GM12878 (cell line): ENCODE data around the gene RASSF4. TPM values are rescaled to one million over a fixed set of nuclear protein-coding genes. Genes with fewer than 3 reads are reported as not detected.
A peak's percentile ranks its signal among the peaks of the same experiment; 100 is the strongest.

ENCODE experiments used
- ATAC-seq: fragments of 200-7000 bp; cut with Tn5 transposase; 3 replicates; pipeline ENCODE4 v1.9.1; 2020; ENCODE audit warnings: mild to moderate bottlenecking, moderate library complexity
- BruUV-seq: library from RNA; stranded (reverse); fragments of 400-500 nt; replicated peaks from 2 replicates; lab custom pipeline; 2021; lab: Mats Ljungman, UMichigan
- CTCF ChIA-PET: fragments of 300-600 bp; sonication (Branson Sonifier 250); formaldehyde crosslinking; extraction: SDS; loops from one replicate; lab custom pipeline; 2021; ENCODE audit warnings: inconsistent platforms; lab: Yijun Ruan, JAX
- POLR2A ChIA-PET: fragments of 350-600 bp; formaldehyde crosslinking; extraction: SDS; loops from one replicate; lab custom pipeline; 2021; ENCODE audit warnings: inconsistent platforms; lab: Charles Lee
- RAD21 ChIA-PET: fragments of 300-600 bp; sonication (Branson Sonifier 250); formaldehyde crosslinking; loops from one replicate; lab custom pipeline; 2023; ENCODE audit warnings: antibody characterized with exemption; ENCODE audit not compliant: unreplicated experiment; lab: Charles Lee
- SMC1A ChIA-PET: fragments of 300-600 bp; sonication (Branson Sonifier 250); formaldehyde crosslinking; loops from one replicate; lab custom pipeline; 2023; ENCODE audit not compliant: unreplicated experiment, uncharacterized antibody; lab: Charles Lee
- DNase-seq: peaks from one replicate; pipeline ENCODE4 v3.0.0-alpha.2; 2011; ENCODE audit warnings: low read depth, low spot score
- FAIRE-seq: peaks from 3 replicates; lab custom pipeline; 2011; peaks lifted over from hg19 to GRCh38; lab: Jason Lieb, UNC
- H2AFZ ChIP-seq: 2 replicates; pipeline ENCODE4 v1.6.0; 2011; ENCODE audit warnings: low read depth, low read length, control low read depth; ENCODE audit not compliant: control insufficient read depth
- H3K27ac ChIP-seq: 2 replicates; pipeline ENCODE4 v1.5.1; 2011; ENCODE audit warnings: control low read depth; ENCODE audit not compliant: control insufficient read depth, insufficient read depth
- H3K27me3 ChIP-seq, 2 experiments: replicated peaks in 1 of 2; 2 replicates each; pipeline versions ENCODE4 v1.6.0 to v1.6.1; 2011; ENCODE audit warnings: low read length in 1 of 2; ENCODE audit not compliant: control insufficient read depth in 2 of 2, insufficient read depth in 2 of 2
- H3K36me3 ChIP-seq, 2 experiments: 2 replicates each; pipeline ENCODE4 v1.5.1; 2011; ENCODE audit warnings: low read length in 1 of 2; ENCODE audit not compliant: control insufficient read depth in 2 of 2, insufficient read depth in 2 of 2
- H3K4me1 ChIP-seq: 2 replicates; pipeline ENCODE4 v1.6.1; 2011; ENCODE audit warnings: mild to moderate bottlenecking, low read length, moderate library complexity, mixed read lengths; ENCODE audit not compliant: control insufficient read depth, insufficient read depth
- H3K4me2 ChIP-seq: 2 replicates; pipeline ENCODE4 v1.6.0; 2011; ENCODE audit warnings: control low read depth; ENCODE audit not compliant: control insufficient read depth, insufficient read depth
- H3K4me3 ChIP-seq: fragments of 200-600 bp; sonication (generic); 2 replicates; pipeline ENCODE4 v1.5.1; 2016
- H3K79me2 ChIP-seq: 2 replicates; pipeline ENCODE4 v1.6.0; 2011; ENCODE audit warnings: low read length; ENCODE audit not compliant: control insufficient read depth, insufficient read depth
- H3K9ac ChIP-seq: 2 replicates; pipeline ENCODE4 v1.8.0; 2011; ENCODE audit warnings: low read length, control low read depth, mixed read lengths; ENCODE audit not compliant: control insufficient read depth, insufficient read depth
- H3K9me3 ChIP-seq: replicated peaks from 3 replicates; pipeline ENCODE4 v1.5.1; 2011; ENCODE audit warnings: mild to moderate bottlenecking, low read length; ENCODE audit not compliant: control insufficient read depth, insufficient read depth
- H4K20me1 ChIP-seq: 2 replicates; pipeline ENCODE4 v1.6.0; 2011; ENCODE audit not compliant: control insufficient read depth, insufficient read depth
- BCL11A ChIP-seq: IDR thresholded peaks from 2 replicates; pipeline ENCODE4 v1.6.1; 2011; ENCODE audit warnings: low read depth, low read length
- CREM ChIP-seq: IDR thresholded peaks from 2 replicates; pipeline ENCODE4 v1.6.1; 2014; ENCODE audit warnings: antibody characterized with exemption, low read depth
- DPF2 ChIP-seq: fragments of 450-650 bp; IDR thresholded peaks from 2 replicates; pipeline ENCODE4 v1.6.1; 2017; ENCODE audit warnings: mild to moderate bottlenecking
- FOXM1 ChIP-seq: IDR thresholded peaks from 2 replicates; pipeline ENCODE4 v1.6.1; 2012; ENCODE audit warnings: low read depth, mild to moderate bottlenecking, inconsistent platforms, low read length, moderate library complexity
- IKZF1 ChIP-seq: fragments of 450-650 bp; conservative IDR thresholded peaks from 2 replicates; pipeline ENCODE4 v1.6.1; 2017; ENCODE audit warnings: antibody characterized with exemption, mild to moderate bottlenecking
- IKZF2 ChIP-seq, 2 experiments: fragments of 450-650 bp; IDR thresholded peaks; 2 replicates each; pipeline ENCODE4 v1.6.1; 2017; ENCODE audit warnings: mild to moderate bottlenecking in 2 of 2, moderate library complexity in 2 of 2
- IRF4 ChIP-seq: IDR thresholded peaks from 2 replicates; pipeline ENCODE4 v1.6.1; 2011; ENCODE audit warnings: low read depth, low read length
- LARP7 ChIP-seq: fragments of 450-650 bp; IDR thresholded peaks from 2 replicates; pipeline ENCODE4 v1.6.1; 2017; ENCODE audit warnings: mild to moderate bottlenecking
- MEF2B ChIP-seq: fragments of 450-650 bp; IDR thresholded peaks from 2 replicates; pipeline ENCODE4 v1.6.1; 2018; ENCODE audit warnings: mild to moderate bottlenecking, moderate library complexity; ENCODE audit not compliant: partially characterized antibody, poor library complexity, severe bottlenecking
- MTA3 ChIP-seq: IDR thresholded peaks from 2 replicates; pipeline ENCODE4 v1.6.1; 2012; ENCODE audit warnings: low read length, inconsistent platforms, borderline replicate concordance
- NFYA ChIP-seq: IDR thresholded peaks from 2 replicates; pipeline ENCODE4 v1.6.1; 2011; ENCODE audit warnings: low read depth, mild to moderate bottlenecking, low read length, improper control_type of control experiment, borderline replicate concordance
- NR2C1 ChIP-seq: fragments of 450-650 bp; IDR thresholded peaks from 2 replicates; pipeline ENCODE4 v1.6.1; 2017; ENCODE audit warnings: antibody characterized with exemption, mild to moderate bottlenecking, moderate library complexity
- PAX5 ChIP-seq: IDR thresholded peaks from 2 replicates; pipeline ENCODE4 v1.6.1; 2011; ENCODE audit warnings: low read depth, low read length, borderline replicate concordance
- RAD21 ChIP-seq: IDR thresholded peaks from 2 replicates; pipeline ENCODE4 v1.6.1; 2011; ENCODE audit warnings: mild to moderate bottlenecking, low read depth, low read length, moderate library complexity; ENCODE audit not compliant: insufficient read depth
- RB1 ChIP-seq: fragments of 450-650 bp; formaldehyde crosslinking; IDR thresholded peaks from 2 replicates; pipeline ENCODE4 v1.6.1; 2017; ENCODE audit warnings: mild to moderate bottlenecking, borderline replicate concordance
- RUNX3 ChIP-seq: IDR thresholded peaks from 2 replicates; pipeline ENCODE4 v1.6.1; 2012; ENCODE audit warnings: low read length, inconsistent platforms
- STAT1 ChIP-seq: fragments of 450-650 bp; conservative IDR thresholded peaks from 2 replicates; pipeline ENCODE4 v1.6.1; 2014; ENCODE audit warnings: antibody characterized with exemption, mild to moderate bottlenecking
- ZSCAN29 ChIP-seq: fragments of 450-650 bp; IDR thresholded peaks from 2 replicates; pipeline ENCODE4 v1.6.1; 2017; ENCODE audit warnings: mild to moderate bottlenecking, moderate library complexity
- WGBS: methylation state at CpG from one replicate; pipeline ENCODE4 v1.1.6; 2016; ENCODE audit warnings: low lambda C conversion rate; ENCODE audit not compliant: insufficient replicate concordance, insufficient coverage; ENCODE audit errors: missing lambda C conversion rate; 5-methylcytosine and 5-hydroxymethylcytosine counted together
- in situ Hi-C: fragments of 300-500 bp; cut with MboI; formaldehyde crosslinking; loops from 9 replicates; pipeline ENCODE4 v1.14.3; 2018; ENCODE audit warnings: mixed read lengths
- intact Hi-C: fragments of 100-400 bp; cut with micrococcal nuclease; formaldehyde crosslinking; loops from one replicate; pipeline ENCODE4 v1.14.2; 2022; ENCODE audit not compliant: unreplicated experiment
- polyA plus RNA-seq, 11 experiments: library from polyadenylated mRNA; depleted of rRNA in 4 of 11; unstranded in 6 of 11; stranded (reverse) in 5 of 11; fragments of >200 nt; fragmentation: Nextera tagmentation in 4 of 11; fragmentation: Illumina TruSeq in 1 of 11; extraction: Ambion mirVana in 4 of 11; extraction: Trizol in 1 of 11; gene quantifications; 1 replicate in 1 of 11; 2 replicates in 10 of 11; pipeline versions ENCODE4 v1.2.1 to v1.2.3, GENCODE V29; 2011 to 2016; ENCODE audit warnings: inconsistent platforms in 2 of 11, missing spikeins in 2 of 11, low read depth in 1 of 11
- total RNA-seq, 4 experiments: library from RNA; depleted of rRNA in 3 of 4; stranded (reverse); fragments of >200 nt in 3 of 4; fragmentation: Illumina TruSeq in 1 of 4; extraction: Trizol in 1 of 4; gene quantifications; 2 replicates each; pipeline versions ENCODE4 v1.2.1 to v1.2.3, GENCODE V29; 2013 to 2021
- TF ChIP-seq, protein P1 (sequence below): fragments of 450-650 bp; IDR thresholded peaks from 2 replicates; pipeline ENCODE4 v1.6.1; 2017; ENCODE audit warnings: mild to moderate bottlenecking, moderate library complexity

Gene RASSF4
- total and polyA plus RNA-seq, 10 of the 15 experiments (the other 5 are each of a cell fraction or from before 2014, with no cell fraction given), result 3.7 to 71.1 (median 16.8) TPM

GRCh38 chr10:44947371-44948152 lies 12.0 kb upstream of the RASSF4 start:
- Histone ChIP-seq H3K9me3 (peaks cover 13% of the 10 kb centered on the region), H3K4me2 (peak overlapping the region; percentile 76), H3K36me3 (no peaks in the 10 kb centered on the region), H3K79me2 (no peaks in the 10 kb centered on the region), H3K4me3 (peak overlapping the region; percentile 16; the same call in 1 of the 2 replicates), H2AFZ (no peak overlapping the region), H3K9ac (peak overlapping the region; percentile 9; the same call in 1 of the 2 replicates), H3K27ac (peak overlapping the region; percentile 67), H4K20me1 (no peaks in the 10 kb centered on the region), H3K27me3 (no peaks in the 10 kb centered on the region), H3K4me1 (peaks cover 51% of the 10 kb centered on the region)
- no TSS peak for BruUV-seq
- DNase-seq, result peak; percentile 80
- CTCF ChIA-PET, result interaction anchor here (0.6 to 6.8 kb wide), 6 partner anchors 10 to 44 kb away, joined by 3 to 80 read pairs (median 10); partner anchors contain the start of gene DEPP1
- SMC1A ChIA-PET, result interaction anchor here (1.1 to 8.4 kb wide), 7 partner anchors 11 to 54 kb away, joined by 3 to 147 read pairs (median 15); partner anchors contain the start of gene RASSF4
- peak; percentile 88 for FAIRE-seq
- in situ Hi-C loops, result no loop called here
- 32% methylated on average over 6 of the region's 6 CpGs for WGBS
- POLR2A ChIA-PET, result interaction anchor here (0.9 to 8.5 kb wide), 4 partner anchors 11 to 29 kb away, joined by 3 to 174 read pairs (median 10); partner anchors contain the start of gene RASSF4
- intact Hi-C loops, result loop anchor here (2.0 kb wide), 1 partner anchor 19 kb away; no protein-coding TSS in a partner anchor
- peak; percentile 79 for ATAC-seq
- RAD21 ChIA-PET, result interaction anchor here (1.0 to 7.5 kb wide), 9 partner anchors 12 to 52 kb away, joined by 3 to 60 read pairs (median 16); partner anchors contain the start of genes DEPP1 and RASSF4
- TF ChIP-seq MTA3 (0 out of 2 replicates have a peak, but pooled peaks have one; percentile 41), RB1 (no peak), ZSCAN29 (no peak), IKZF1 (peak; percentile 92), RAD21 (no peak), PAX5 (0 out of 2 replicates have a peak, but pooled peaks have one; percentile 34), STAT1 (no peak), IRF4 (peak; percentile 61; the same call in 1 of the 2 replicates), NFYA (no peak), MEF2B (peak; percentile 60), FOXM1 (0 out of 2 replicates have a peak, but pooled peaks have one; percentile 39), BCL11A (peak; percentile 39; the same call in 1 of the 2 replicates), LARP7 (no peak), IKZF2 (IDR thresholded peaks at IDR 0.05) (peak; percentile 90 to 92), NR2C1 (no peak), DPF2 (peak; percentile 73), RUNX3 (peak; percentile 68), CREM (peak; percentile 43; the same call in 1 of the 2 replicates)
- TF ChIP-seq, protein P1, sequence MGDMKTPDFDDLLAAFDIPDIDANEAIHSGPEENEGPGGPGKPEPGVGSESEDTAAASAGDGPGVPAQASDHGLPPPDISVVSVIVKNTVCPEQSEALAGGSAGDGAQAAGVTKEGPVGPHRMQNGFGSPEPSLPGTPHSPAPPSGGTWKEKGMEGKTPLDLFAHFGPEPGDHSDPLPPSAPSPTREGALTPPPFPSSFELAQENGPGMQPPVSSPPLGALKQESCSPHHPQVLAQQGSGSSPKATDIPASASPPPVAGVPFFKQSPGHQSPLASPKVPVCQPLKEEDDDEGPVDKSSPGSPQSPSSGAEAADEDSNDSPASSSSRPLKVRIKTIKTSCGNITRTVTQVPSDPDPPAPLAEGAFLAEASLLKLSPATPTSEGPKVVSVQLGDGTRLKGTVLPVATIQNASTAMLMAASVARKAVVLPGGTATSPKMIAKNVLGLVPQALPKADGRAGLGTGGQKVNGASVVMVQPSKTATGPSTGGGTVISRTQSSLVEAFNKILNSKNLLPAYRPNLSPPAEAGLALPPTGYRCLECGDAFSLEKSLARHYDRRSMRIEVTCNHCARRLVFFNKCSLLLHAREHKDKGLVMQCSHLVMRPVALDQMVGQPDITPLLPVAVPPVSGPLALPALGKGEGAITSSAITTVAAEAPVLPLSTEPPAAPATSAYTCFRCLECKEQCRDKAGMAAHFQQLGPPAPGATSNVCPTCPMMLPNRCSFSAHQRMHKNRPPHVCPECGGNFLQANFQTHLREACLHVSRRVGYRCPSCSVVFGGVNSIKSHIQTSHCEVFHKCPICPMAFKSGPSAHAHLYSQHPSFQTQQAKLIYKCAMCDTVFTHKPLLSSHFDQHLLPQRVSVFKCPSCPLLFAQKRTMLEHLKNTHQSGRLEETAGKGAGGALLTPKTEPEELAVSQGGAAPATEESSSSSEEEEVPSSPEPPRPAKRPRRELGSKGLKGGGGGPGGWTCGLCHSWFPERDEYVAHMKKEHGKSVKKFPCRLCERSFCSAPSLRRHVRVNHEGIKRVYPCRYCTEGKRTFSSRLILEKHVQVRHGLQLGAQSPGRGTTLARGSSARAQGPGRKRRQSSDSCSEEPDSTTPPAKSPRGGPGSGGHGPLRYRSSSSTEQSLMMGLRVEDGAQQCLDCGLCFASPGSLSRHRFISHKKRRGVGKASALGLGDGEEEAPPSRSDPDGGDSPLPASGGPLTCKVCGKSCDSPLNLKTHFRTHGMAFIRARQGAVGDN, result 0 out of 2 replicates have a peak, but pooled peaks have one; percentile 10
